ENCODE results near the gene GNB3.
A peak's percentile ranks its signal among the peaks of the same experiment; 100 is the strongest.

Gene GNB3

DNA sequence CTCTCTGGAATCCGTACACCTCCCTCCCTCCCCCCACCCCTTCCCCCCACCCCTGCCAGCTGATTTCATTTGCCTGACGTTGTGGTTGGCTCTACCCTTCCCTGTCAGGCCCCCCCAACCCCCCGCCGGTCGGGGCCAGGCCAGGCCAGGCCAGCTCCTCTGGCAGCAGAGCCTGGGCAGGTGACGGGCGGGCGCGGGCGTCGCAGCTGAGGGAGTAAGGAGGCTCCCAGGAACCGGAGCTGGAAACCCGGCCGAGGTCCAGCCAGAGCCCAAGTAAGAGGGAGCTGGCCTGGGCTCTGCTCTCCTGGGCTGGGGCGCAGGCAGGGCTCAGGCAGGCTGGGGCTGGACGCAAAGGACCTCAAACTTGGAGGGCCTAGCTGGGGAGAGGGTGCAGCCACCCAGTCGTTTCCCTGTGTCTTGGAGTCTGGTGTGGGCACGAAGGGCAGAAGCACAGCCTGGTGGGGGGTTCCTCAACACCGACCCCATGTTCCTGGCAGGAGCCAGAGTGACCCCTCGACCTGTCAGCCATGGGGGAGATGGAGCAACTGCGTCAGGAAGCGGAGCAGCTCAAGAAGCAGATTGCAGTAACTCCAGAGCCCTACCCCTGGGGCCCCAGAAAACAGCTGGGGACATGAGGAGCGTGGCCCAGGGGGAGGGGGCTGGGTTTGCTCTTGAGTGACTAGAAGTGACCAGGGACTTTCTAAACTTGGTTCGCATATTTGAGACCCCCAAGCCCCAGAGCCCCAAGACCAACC lies at the start of gene GNB3:
GNB3 (plus strand) TSS at position 165 of the 755 bp plus-strand sequence; CDS start at position 528, 363 bp downstream.
- Histone ChIP-seq H3K27ac (no peak within 1 kb of the TSS), H3K4me3 (no peak within 1 kb of the TSS)

DNA sequence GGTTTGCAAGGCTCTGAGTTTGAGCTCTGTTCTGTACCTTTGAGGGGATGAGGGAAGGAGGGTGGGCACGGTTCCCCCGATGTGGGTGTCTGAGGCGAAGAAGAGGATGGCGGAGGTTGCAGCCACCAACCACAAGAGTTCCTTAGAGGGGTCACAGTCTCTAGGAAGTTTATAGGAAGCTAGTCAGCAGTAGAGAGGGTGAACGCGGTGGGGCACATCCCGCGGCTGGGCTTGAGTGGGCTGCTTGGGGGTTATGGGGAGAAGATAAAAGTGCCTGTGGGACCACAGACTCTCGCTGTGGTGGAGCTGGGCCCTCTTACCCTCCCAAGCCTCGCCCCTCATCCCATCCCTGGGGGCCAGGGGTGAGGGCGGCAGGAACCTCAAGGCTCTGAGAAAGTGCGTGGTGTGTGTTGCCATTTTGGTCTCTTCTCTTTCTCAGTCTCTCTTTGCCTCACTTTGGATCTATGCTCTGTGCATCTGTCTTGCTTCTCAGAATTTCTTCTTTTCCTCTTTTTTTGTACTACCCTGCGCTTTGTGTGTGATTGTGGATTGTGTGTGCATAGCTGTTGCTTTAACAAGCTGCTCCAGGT lies 48.7 kb upstream of the GNB3 start:
- Histone ChIP-seq H3K27ac (peak overlapping the region in 20 of 21 experiments; percentile 7 to 93 (median 56)), H3K4me3 (peak overlapping the region; percentile 1 to 48 (median 34))

DNA sequence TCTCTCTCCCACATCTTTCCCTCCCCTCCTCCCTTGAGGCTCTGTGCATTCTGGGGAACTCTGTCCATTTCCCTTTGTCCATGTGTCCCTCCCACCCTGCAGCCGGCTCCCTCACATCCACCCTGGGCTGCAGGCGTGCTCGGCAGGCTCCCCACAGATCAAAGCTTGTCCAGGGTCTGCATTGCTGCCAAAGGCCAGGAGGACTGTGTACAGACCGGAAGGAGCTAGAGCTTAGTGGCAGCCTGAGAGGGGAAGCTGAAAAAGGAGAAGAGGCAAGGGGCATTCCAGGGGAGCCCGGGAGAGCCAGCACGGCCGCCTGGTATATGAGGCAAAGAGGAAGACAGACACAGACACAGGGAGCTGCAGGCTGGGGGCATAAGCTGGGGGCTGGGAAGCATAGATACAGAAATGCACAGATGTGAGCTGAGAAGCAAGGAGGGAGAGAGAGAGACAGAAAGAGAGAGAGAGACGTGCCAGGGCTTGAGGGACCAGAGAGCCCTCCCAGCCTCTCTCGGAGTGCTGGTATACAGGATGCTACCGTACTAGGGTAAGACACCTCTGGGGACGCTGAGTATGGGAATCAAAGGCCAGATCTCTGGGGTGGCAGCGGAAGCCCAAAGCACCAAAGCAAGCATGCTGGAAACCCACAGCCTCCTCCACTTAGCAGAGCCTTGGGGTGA lies 48.1 kb upstream of the GNB3 start:
- H3K4me3 ChIP-seq: peak overlapping the region; percentile 1 to 48 (median 34)

DNA sequence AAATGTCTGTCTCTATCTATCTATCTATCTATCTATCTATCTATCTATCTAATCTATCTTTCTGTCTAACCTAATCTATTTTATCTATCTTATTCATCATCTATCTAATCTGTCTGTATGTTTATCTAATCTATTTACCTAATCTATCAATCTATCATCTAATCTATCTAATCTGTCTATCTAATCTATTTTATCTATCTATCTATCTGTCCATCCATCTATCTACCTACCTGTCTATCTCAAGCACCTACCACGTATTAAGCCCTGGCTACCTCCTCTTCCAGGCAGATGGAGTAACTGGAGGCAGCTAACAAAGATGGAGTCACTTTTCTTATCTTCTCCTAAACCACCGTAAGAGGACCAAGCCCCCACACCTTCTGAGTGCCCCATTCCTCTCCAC lies 45.6 kb upstream of the GNB3 start:
- no peak overlapping the region for H3K4me3 ChIP-seq
- H3K27ac ChIP-seq: no peak overlapping the region

More for the DNA sequence above, 48.1 kb upstream of the GNB3 start:
- H3K27ac ChIP-seq: peak overlapping the region in 20 of 21 experiments; percentile 7 to 93 (median 56)

DNA sequence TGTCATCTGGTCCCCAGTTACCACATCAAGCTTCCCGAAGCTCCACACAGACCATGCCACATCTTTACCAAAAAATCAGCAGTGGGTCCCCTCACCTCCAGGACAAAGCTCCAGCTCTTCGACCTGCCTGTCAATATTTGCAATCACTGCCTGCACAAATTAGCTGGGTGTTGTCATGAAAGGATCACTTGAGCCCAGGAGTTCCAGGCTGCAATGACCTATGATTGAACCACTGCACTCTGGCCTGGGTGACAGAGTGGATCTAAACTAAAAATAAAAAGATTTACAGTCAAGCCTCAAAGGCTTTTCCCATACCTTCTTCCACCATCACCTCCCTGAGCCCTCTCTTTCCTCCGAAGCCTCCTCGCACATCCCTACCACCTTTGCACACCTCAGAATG lies 44.1 kb upstream of the GNB3 start:
- H3K4me3 ChIP-seq: no peak overlapping the region
- no peak overlapping the region for H3K27ac ChIP-seq

DNA sequence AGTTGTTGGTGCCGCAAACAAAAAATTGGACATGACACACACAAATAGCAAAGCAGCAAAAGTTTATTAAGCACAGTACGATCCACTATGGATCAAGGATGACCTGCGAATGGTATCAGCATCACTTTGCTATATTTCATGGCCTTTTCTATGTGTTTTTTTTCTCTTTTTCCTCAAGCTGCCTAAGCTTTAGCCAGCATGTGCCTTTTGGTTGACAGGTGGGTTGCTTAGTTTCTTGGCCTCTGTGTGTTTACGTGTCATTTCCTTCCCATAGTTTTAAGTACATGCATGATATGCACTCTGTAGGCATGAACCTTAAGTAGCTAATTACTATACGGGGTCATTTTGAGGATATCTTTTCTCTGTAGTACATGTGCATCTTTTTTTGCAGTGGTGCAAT lies 41.6 kb upstream of the GNB3 start:
- Histone ChIP-seq H3K4me3 (no peak overlapping the region), H3K27ac (no peak overlapping the region)

DNA sequence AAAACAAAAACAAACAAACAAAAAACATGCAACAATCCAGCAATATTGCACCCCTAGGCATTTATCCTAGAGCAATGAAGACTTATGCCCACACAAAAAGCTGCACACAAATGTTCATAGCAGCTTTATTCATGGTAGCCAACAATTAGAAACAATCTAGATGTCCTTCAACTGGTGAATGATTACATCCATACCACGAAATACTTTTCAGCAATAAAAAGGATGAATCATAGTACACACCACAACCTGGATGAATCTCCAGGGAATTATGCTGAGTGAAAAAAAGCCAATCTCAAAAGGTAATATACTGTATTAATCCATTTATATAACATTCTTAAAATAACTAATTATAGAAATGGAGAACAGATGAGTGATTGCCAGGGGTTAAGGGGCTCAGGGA lies 33.6 kb upstream of the GNB3 start:
- H3K27ac ChIP-seq: no peak overlapping the region
- H3K4me3 ChIP-seq: no peak overlapping the region

DNA sequence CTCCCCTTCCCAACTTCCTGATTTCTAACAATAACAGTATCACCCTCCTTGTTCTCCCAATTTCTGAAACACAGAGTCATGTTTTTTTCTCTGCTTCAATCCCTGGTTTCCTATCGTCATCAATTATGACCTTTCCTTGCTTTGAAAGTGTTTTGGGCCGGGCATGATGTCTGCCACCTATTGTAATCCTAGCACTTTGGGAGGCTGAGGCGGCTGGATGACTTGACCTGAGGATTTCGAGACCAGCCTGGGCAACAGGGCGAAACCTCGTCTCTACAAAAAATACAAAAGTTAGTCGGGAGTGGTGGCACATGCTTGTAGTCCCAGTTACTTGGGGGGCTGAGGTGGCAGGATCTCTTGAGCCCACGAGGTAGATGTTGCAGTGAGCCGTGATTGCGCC lies 31.7 kb upstream of the GNB3 start:
- no peak overlapping the region for H3K4me3 ChIP-seq
- H3K27ac ChIP-seq: no peak overlapping the region

DNA sequence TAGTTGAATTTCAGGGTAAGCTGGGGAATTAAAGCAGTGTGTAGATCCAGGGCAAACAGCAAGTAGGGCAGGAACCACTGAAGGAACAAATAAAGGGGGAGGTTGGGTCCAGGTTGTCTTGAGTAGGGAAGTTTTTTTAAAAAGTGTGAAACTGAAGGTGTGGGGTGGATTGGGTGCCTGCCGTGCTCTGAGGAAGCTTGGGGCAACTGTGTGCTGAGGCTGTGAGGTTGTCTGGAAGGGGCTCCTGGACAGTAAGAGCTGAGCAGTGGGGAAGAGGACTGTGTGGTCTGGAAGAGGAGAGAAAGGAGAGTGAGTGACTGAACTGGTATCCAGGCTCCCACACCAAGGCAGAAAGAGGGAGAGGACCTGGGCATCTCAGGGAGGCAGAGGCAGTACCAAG lies 30.0 kb upstream of the GNB3 start:
- H3K27ac ChIP-seq: no peak overlapping the region
- no peak overlapping the region for H3K4me3 ChIP-seq

DNA sequence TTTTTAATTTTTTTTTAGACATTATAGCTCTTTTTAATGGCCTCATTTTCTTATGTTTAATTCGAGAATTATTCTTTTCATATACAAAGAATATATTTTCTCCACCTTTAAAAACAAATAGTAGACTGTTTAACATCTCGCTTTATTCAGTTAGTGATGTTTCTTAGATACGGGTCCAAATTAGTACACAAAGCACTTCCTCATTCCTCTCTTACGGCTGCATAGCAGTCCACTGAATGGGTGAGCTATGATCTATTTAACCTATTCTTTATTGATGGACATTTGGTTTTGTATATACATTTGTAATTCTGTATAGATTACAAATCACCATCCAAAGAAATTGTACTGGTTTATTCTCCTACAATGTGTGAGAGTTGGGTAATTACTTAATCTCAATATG lies 27.4 kb upstream of the GNB3 start:
- Histone ChIP-seq H3K27ac (no peak overlapping the region), H3K4me3 (no peak overlapping the region)

DNA sequence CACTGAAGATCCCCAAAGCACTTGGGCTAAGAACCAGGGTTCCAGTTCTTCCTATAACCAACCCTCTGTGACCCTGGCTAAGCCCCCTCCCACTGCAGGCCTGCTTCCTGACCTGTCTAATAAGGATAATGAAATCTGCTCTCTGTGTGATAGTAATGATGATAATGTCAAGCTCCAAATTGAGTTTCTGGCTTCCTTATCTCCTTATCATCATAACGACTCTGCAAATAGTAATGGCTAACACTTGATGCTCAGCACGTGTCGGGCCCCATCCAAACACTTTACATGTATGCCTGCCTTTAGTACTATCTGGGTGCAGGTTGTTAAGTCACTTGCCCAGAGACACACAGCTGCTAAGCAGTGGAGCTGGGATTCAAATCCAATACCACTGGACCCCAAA lies 24.1 kb upstream of the GNB3 start:
- Histone ChIP-seq H3K27ac (no peak overlapping the region), H3K4me3 (no peak overlapping the region)

DNA sequence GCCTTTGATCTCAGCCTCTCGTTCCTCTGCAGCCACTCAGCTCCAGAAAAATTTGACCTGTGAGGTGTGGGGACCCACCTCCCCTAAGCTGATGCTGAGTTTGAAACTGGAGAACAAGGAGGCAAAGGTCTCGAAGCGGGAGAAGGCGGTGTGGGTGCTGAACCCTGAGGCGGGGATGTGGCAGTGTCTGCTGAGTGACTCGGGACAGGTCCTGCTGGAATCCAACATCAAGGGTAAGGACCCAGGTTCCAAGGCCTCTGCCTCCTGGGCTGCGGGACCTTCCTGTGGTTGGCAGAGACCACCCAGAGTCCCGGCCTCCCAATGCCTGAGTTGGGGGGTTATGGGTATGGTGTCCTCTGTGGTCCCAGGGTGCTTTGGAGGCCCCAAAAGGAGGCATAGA lies 23.6 kb upstream of the GNB3 start:
- H3K4me3 ChIP-seq: no peak overlapping the region
- H3K27ac ChIP-seq: no peak overlapping the region

DNA sequence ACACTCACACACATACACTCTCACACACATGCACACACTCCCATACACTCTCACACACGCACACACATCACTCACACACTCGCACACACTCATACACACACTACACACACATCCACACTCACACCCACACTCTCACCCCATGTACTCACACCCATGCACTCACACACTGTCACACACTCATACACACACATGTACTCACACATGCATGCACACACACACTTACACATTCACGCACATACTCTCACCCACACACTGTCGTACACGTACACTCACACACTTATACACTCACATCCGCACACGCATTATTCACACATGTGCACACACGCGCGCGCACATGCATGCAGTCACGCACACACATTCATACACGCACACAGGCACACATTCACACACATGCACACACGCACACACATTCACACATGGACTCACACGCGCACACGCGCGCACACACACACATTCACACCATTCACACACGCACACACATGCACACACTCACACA lies 23.0 kb upstream of the GNB3 start:
- H3K27ac ChIP-seq: no peak overlapping the region
- H3K4me3 ChIP-seq: no peak overlapping the region

DNA sequence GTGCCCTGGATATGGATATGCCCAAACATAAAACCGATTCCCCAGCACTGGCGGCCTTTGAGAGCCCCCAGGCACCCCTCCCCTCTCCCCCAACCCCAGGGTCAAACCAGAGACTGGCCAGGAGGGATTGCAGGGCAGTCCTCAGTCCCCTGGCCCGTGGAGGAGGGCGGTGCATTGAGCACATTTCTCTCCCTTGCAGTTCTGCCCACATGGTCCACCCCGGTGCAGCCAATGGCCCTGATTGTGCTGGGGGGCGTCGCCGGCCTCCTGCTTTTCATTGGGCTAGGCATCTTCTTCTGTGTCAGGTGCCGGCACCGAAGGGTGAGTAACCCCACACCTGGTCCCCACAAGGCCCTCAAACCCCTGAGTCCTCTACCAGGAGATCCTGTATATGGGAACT lies 22.5 kb upstream of the GNB3 start:
- no peak overlapping the region for H3K27ac ChIP-seq
- H3K4me3 ChIP-seq: no peak overlapping the region

DNA sequence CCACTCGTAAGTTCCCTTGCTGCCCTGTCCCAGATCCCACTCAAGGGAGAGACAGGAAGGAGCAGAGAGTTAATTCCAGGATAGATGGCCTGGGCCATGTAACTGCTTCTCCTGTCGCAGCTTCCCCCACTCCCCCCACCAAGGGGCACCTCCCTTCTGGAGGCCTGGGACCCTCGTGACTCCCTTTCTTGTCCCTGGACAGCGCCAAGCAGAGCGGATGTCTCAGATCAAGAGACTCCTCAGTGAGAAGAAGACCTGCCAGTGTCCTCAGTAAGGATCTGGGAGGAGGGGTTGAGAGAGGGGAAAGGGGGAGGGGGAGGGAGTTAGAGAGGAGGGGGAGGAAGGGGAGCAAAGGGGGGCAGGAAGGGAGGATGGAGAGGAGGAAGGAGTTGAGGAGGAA lies 22.1 kb upstream of the GNB3 start:
- no peak overlapping the region for H3K27ac ChIP-seq

DNA sequence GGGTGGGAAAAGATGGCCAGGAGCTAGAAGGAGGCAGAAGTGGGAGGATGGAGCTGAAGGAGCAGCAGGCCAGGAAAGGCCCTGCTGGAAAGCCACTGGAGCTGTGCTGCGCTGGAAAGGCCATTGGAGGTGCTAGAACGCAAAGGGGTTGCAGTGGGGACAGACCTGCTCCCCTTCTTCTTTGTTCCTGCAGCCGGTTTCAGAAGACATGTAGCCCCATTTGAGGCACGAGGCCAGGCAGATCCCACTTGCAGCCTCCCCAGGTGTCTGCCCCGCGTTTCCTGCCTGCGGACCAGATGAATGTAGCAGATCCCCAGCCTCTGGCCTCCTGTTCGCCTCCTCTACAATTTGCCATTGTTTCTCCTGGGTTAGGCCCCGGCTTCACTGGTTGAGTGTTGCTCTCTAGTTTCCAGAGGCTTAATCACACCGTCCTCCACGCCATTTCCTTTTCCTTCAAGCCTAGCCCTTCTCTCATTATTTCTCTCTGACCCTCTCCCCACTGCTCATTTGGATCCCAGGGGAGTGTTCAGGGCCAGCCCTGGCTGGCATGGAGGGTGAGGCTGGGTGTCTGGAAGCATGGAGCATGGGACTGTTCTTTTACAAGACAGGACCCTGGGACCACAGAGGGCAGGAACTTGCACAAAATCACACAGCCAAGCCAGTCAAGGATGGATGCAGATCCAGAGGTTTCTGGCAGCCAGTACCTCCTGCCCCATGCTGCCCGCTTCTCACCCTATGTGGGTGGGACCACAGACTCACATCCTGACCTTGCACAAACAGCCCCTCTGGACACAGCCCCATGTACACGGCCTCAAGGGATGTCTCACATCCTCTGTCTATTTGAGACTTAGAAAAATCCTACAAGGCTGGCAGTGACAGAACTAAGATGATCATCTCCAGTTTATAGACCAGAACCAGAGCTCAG lies 21.4 kb upstream of the GNB3 start:
- no peak overlapping the region for H3K4me3 ChIP-seq
- H3K27ac ChIP-seq: no peak overlapping the region

More for the DNA sequence above, 22.1 kb upstream of the GNB3 start:
- H3K4me3 ChIP-seq: no peak overlapping the region

DNA sequence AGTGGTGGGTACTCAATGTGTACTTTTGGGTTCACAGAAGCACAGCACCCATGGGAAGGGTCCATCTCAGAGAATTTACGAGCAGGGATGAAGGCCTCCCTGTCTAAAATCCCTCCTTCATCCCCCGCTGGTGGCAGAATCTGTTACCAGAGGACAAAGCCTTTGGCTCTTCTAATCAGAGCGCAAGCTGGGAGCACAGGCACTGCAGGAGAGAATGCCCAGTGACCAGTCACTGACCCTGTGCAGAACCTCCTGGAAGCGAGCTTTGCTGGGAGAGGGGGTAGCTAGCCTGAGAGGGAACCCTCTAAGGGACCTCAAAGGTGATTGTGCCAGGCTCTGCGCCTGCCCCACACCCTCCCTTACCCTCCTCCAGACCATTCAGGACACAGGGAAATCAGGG lies 20.6 kb upstream of the GNB3 start:
- no peak overlapping the region for H3K27ac ChIP-seq
- no peak overlapping the region for H3K4me3 ChIP-seq

DNA sequence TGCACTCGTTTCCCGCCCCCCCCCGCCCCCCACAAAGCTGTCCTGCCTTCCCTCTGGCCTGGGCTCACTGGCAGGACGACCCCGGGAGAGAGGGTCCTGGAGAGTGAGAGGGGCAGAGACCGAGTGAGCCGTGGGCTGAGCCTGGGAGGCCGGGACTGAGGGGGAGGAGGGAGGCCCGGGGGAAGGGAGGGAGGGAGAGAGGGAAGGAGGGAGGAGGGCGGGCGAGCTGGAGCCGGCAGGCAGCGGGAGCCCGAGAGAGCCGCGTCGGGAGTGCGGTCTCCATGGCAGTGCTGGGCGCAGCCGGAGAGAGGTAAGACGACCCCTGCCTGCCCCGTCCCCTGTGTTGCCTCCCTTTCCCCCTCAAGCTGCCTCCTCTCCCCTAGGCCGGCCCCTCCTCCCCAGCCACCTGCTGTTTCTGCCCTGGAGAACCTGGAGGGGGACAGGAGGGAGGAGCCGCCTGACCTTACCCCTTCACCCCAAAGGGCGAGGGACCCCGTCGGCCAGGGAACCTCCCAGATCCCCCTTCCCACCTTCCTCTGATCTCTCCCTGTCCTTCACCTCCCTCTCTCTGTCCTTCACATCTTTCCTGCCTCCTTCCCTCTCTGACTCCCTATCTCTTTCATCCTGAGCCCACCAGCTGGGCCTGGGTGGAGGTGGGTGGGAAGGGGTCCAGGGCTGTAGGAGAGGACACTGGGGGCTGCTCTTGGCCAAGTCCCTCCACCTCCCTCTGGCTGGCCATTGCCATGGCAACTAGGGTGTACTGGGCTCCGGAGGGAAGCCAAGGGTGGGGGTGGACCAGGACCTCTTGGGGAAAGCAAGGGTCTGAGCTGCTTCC lies 18.9 kb upstream of the GNB3 start, which contains the start of gene GPR162:
GPR162 (plus strand) TSS at position 231 of the 835 bp plus-strand sequence. CDS start 2,078 bp downstream, outside the sequence.
- Histone ChIP-seq H3K4me3 (peak within 1 kb of the TSS; percentile 13 to 44 (median 31)), H3K27ac (peak within 1 kb of the TSS in 11 of 21 experiments; percentile 5 to 62 (median 46))
